GM23338 (cell line): ENCODE data around the gene RHBDD2.
"Not testable (repeated sequence)": the region's sequence is repeated elsewhere in the genome, so short reads cannot be mapped to it uniquely, and the experiment has no call there.

Source experiments
- CREB1 ChIP-seq: fragments of 250-450 bp; sonication (Bioruptor Pico); IDR thresholded peaks from 2 replicates; pipeline ENCODE4 v1.5.0; 2020; ENCODE audit warnings: low read depth, mild to moderate bottlenecking, moderate library complexity
- EZH2 ChIP-seq: fragments of 200-600 bp; sonication (generic); IDR thresholded peaks from one replicate; pipeline ENCODE4 v1.8.0; 2017; ENCODE audit warnings: antibody characterized with exemption, mild to moderate bottlenecking, low read depth; ENCODE audit not compliant: unreplicated experiment
- EZH2phosphoT487 ChIP-seq: fragments of 200-600 bp; sonication (generic); IDR thresholded peaks from one replicate; pipeline ENCODE4 v1.8.1; 2018; ENCODE audit warnings: antibody characterized with exemption; ENCODE audit not compliant: unreplicated experiment
- JUNB ChIP-seq: IDR thresholded peaks from one replicate; pipeline ENCODE4 v1.6.1; 2016; ENCODE audit warnings: antibody characterized with exemption; ENCODE audit not compliant: unreplicated experiment
- NANOG ChIP-seq: IDR thresholded peaks from 2 replicates; pipeline ENCODE4 v1.6.1; 2016; ENCODE audit warnings: antibody characterized with exemption, borderline replicate concordance
- POLR2AphosphoS5 ChIP-seq: IDR thresholded peaks from 2 replicates; pipeline ENCODE4 v1.6.1; 2016; ENCODE audit warnings: antibody characterized with exemption, low read depth
- STAT1 ChIP-seq: IDR thresholded peaks from one replicate; pipeline ENCODE4 v1.6.1; 2016; ENCODE audit warnings: antibody characterized with exemption; ENCODE audit not compliant: unreplicated experiment
- ZNF114 ChIP-seq: fragments of 250-450 bp; sonication (Bioruptor Pico); IDR thresholded peaks from 2 replicates; pipeline ENCODE4 v1.5.0; 2020; ENCODE audit warnings: mild to moderate bottlenecking, moderate library complexity
- ZNF331 ChIP-seq: fragments of 250-450 bp; sonication (Bioruptor Pico); IDR thresholded peaks from 2 replicates; pipeline ENCODE4 v1.5.0; 2020; ENCODE audit warnings: low read depth, mild to moderate bottlenecking, moderate library complexity
- TF ChIP-seq, protein P1 (sequence below), 2 experiments: fragments of 200-600 bp in 1 of 2; sonication (generic) in 1 of 2; conservative IDR thresholded peaks; 2 replicates each; pipeline versions ENCODE4 v1.5.1 to v1.6.1; 2016 to 2017; ENCODE audit warnings: antibody characterized with exemption in 2 of 2, low read depth in 2 of 2, mild to moderate bottlenecking in 2 of 2, moderate library complexity in 1 of 2
- TF ChIP-seq, protein P2 (sequence below): IDR thresholded peaks from one replicate; pipeline ENCODE4 v1.6.1; 2018; ENCODE audit warnings: antibody characterized with exemption; ENCODE audit not compliant: unreplicated experiment
- TF ChIP-seq, protein P3 (sequence below): IDR thresholded peaks from 2 replicates; pipeline ENCODE4 v1.6.1; 2016; ENCODE audit warnings: antibody characterized with exemption
- TF ChIP-seq, protein P4 (sequence below): fragments of 250-450 bp; sonication (Bioruptor Pico); IDR thresholded peaks from 2 replicates; pipeline ENCODE4 v1.5.0; 2020; ENCODE audit warnings: mild to moderate bottlenecking, moderate library complexity

DNA sequence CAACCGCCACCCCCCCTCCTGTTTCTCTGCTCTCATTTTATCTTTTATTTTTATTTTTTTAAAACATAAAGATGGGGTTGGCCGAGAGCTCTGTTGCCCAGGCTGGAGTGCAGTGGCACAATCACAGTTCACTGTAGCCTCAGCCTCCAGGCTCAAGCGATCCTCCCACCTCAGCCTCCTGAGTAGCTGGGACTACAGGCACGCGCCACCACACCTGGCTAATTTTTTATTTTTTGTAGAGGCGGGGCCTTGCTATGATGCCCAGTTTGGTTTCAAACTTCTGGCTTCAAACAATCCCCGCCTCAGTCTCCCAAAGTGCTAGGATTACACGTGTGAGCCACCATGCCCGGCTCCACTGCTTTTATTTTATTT lies 28.8 kb downstream of the RHBDD2 start:
- TF ChIP-seq, protein P1, sequence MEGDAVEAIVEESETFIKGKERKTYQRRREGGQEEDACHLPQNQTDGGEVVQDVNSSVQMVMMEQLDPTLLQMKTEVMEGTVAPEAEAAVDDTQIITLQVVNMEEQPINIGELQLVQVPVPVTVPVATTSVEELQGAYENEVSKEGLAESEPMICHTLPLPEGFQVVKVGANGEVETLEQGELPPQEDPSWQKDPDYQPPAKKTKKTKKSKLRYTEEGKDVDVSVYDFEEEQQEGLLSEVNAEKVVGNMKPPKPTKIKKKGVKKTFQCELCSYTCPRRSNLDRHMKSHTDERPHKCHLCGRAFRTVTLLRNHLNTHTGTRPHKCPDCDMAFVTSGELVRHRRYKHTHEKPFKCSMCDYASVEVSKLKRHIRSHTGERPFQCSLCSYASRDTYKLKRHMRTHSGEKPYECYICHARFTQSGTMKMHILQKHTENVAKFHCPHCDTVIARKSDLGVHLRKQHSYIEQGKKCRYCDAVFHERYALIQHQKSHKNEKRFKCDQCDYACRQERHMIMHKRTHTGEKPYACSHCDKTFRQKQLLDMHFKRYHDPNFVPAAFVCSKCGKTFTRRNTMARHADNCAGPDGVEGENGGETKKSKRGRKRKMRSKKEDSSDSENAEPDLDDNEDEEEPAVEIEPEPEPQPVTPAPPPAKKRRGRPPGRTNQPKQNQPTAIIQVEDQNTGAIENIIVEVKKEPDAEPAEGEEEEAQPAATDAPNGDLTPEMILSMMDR (conservative IDR thresholded peaks at IDR 0.05; ENCODE audit: low read depth in 2 of 2): not testable (repeated sequence)
- not testable (repeated sequence) for TF ChIP-seq POLR2AphosphoS5; EZH2; EZH2phosphoT487; CREB1; NANOG; JUNB; ZNF114; STAT1; ZNF331 (CRISPR knock-in tag)
- TF ChIP-seq, protein P2, sequence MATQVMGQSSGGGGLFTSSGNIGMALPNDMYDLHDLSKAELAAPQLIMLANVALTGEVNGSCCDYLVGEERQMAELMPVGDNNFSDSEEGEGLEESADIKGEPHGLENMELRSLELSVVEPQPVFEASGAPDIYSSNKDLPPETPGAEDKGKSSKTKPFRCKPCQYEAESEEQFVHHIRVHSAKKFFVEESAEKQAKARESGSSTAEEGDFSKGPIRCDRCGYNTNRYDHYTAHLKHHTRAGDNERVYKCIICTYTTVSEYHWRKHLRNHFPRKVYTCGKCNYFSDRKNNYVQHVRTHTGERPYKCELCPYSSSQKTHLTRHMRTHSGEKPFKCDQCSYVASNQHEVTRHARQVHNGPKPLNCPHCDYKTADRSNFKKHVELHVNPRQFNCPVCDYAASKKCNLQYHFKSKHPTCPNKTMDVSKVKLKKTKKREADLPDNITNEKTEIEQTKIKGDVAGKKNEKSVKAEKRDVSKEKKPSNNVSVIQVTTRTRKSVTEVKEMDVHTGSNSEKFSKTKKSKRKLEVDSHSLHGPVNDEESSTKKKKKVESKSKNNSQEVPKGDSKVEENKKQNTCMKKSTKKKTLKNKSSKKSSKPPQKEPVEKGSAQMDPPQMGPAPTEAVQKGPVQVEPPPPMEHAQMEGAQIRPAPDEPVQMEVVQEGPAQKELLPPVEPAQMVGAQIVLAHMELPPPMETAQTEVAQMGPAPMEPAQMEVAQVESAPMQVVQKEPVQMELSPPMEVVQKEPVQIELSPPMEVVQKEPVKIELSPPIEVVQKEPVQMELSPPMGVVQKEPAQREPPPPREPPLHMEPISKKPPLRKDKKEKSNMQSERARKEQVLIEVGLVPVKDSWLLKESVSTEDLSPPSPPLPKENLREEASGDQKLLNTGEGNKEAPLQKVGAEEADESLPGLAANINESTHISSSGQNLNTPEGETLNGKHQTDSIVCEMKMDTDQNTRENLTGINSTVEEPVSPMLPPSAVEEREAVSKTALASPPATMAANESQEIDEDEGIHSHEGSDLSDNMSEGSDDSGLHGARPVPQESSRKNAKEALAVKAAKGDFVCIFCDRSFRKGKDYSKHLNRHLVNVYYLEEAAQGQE: not testable (repeated sequence)
- TF ChIP-seq, protein P3, sequence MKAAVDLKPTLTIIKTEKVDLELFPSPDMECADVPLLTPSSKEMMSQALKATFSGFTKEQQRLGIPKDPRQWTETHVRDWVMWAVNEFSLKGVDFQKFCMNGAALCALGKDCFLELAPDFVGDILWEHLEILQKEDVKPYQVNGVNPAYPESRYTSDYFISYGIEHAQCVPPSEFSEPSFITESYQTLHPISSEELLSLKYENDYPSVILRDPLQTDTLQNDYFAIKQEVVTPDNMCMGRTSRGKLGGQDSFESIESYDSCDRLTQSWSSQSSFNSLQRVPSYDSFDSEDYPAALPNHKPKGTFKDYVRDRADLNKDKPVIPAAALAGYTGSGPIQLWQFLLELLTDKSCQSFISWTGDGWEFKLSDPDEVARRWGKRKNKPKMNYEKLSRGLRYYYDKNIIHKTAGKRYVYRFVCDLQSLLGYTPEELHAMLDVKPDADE: not testable (repeated sequence)
- TF ChIP-seq, protein P4, sequence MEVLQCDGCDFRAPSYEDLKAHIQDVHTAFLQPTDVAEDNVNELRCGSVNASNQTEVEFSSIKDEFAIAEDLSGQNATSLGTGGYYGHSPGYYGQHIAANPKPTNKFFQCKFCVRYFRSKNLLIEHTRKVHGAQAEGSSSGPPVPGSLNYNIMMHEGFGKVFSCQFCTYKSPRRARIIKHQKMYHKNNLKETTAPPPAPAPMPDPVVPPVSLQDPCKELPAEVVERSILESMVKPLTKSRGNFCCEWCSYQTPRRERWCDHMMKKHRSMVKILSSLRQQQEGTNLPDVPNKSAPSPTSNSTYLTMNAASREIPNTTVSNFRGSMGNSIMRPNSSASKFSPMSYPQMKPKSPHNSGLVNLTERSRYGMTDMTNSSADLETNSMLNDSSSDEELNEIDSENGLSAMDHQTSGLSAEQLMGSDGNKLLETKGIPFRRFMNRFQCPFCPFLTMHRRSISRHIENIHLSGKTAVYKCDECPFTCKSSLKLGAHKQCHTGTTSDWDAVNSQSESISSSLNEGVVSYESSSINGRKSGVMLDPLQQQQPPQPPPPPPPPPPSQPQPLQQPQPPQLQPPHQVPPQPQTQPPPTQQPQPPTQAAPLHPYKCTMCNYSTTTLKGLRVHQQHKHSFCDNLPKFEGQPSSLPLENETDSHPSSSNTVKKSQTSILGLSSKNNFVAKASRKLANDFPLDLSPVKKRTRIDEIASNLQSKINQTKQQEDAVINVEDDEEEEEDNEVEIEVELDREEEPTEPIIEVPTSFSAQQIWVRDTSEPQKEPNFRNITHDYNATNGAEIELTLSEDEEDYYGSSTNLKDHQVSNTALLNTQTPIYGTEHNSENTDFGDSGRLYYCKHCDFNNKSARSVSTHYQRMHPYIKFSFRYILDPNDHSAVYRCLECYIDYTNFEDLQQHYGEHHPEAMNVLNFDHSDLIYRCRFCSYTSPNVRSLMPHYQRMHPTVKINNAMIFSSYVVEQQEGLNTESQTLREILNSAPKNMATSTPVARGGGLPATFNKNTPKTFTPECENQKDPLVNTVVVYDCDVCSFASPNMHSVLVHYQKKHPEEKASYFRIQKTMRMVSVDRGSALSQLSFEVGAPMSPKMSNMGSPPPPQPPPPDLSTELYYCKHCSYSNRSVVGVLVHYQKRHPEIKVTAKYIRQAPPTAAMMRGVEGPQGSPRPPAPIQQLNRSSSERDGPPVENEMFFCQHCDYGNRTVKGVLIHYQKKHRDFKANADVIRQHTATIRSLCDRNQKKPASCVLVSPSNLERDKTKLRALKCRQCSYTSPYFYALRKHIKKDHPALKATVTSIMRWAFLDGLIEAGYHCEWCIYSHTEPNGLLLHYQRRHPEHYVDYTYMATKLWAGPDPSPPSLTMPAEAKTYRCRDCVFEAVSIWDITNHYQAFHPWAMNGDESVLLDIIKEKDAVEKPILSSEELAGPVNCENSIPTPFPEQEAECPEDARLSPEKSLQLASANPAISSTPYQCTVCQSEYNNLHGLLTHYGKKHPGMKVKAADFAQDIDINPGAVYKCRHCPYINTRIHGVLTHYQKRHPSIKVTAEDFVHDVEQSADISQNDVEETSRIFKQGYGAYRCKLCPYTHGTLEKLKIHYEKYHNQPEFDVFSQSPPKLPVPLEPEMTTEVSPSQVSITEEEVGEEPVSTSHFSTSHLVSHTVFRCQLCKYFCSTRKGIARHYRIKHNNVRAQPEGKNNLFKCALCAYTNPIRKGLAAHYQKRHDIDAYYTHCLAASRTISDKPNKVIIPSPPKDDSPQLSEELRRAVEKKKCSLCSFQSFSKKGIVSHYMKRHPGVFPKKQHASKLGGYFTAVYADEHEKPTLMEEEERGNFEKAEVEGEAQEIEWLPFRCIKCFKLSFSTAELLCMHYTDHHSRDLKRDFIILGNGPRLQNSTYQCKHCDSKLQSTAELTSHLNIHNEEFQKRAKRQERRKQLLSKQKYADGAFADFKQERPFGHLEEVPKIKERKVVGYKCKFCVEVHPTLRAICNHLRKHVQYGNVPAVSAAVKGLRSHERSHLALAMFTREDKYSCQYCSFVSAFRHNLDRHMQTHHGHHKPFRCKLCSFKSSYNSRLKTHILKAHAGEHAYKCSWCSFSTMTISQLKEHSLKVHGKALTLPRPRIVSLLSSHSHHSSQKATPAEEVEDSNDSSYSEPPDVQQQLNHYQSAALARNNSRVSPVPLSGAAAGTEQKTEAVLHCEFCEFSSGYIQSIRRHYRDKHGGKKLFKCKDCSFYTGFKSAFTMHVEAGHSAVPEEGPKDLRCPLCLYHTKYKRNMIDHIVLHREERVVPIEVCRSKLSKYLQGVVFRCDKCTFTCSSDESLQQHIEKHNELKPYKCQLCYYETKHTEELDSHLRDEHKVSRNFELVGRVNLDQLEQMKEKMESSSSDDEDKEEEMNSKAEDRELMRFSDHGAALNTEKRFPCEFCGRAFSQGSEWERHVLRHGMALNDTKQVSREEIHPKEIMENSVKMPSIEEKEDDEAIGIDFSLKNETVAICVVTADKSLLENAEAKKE (CRISPR knock-in tag): not testable (repeated sequence)
